D721Med (cell line): Measurements from ENCODE around the gene HAPLN2.
A peak's percentile ranks its signal among the peaks of the same experiment; 100 is the strongest.

Experiments
- DNase-seq: peaks from one replicate; pipeline ENCODE4 v3.0.0; 2011; ENCODE audit warnings: low spot score; ENCODE audit not compliant: insufficient read length
- FAIRE-seq: peaks from 2 replicates; lab custom pipeline; 2011; peaks lifted over from hg19 to GRCh38; lab: Jason Lieb, UNC
- CTCF ChIP-seq: IDR thresholded peaks from 2 replicates; pipeline ENCODE4 v1.5.1; 2012; ENCODE audit warnings: mild to moderate bottlenecking, control low read depth; ENCODE audit not compliant: insufficient read depth; ENCODE audit errors: missing control alignments

HAPLN2 gene

GRCh38 chr1:156578055-156578454 lies 41.2 kb upstream of the HAPLN2 start:
- TF ChIP-seq CTCF = no peak
- no peak for DNase-seq
- no peak for FAIRE-seq

GRCh38 chr1:156579472-156579871 lies 39.7 kb upstream of the HAPLN2 start, which contains the start of gene TTC24:
TSS of gene TTC24 (plus strand) at chr1:156579723. CDS start at chr1:156581365, 1,642 bp downstream.
- DNase-seq (no peak), FAIRE-seq (no peak)
- TF ChIP-seq CTCF = no peak

GRCh38 chr1:156581661-156582387 lies 37.4 kb upstream of the HAPLN2 start:
- DNase-seq (no peak), FAIRE-seq (no peak)
- TF ChIP-seq CTCF = no peak

GRCh38 chr1:156582388-156583017 lies 36.7 kb upstream of the HAPLN2 start:
- TF ChIP-seq CTCF = no peak
- FAIRE-seq (no peak), DNase-seq (no peak)

- peak; percentile 99 for TF ChIP-seq CTCF
- DNase-seq (peak; percentile 94), FAIRE-seq (peak; percentile 94)
These were observed 35.2 kb upstream of the HAPLN2 start for GRCh38 chr1:156583821-156584622.

- FAIRE-seq = no peak
- no peak for DNase-seq
- TF ChIP-seq CTCF = peak; percentile 60
These were observed 34.4 kb upstream of the HAPLN2 start for GRCh38 chr1:156584813-156585212.
